H9 (cell line): ENCODE data around the gene FBRSL1. TPM values are rescaled to one million over a fixed set of nuclear protein-coding genes. Genes with fewer than 3 reads are reported as not detected.

Source experiments
- DNase-seq: peaks from one replicate; pipeline ENCODE4 v3.0.0-alpha.2; 2017
- H2AFZ ChIP-seq: one replicate; pipeline ENCODE4 v1.6.1; 2013; ENCODE audit warnings: mild to moderate bottlenecking, low read length, control low read depth, moderate library complexity
- H2AK5ac ChIP-seq: 2 replicates; pipeline ENCODE4 v1.6.1; 2013; ENCODE audit warnings: low read length, control low read depth, mixed read lengths; ENCODE audit not compliant: insufficient read length
- H2BK120ac ChIP-seq: one replicate; pipeline ENCODE4 v1.6.1; 2013; ENCODE audit warnings: low read depth, mild to moderate bottlenecking, low read length, control low read depth, inconsistent platforms; ENCODE audit not compliant: poor library complexity, severe bottlenecking
- H2BK12ac ChIP-seq: 2 replicates; pipeline ENCODE4 v1.6.1; 2013; ENCODE audit warnings: low read length, control low read depth, mixed read lengths, low read depth; ENCODE audit not compliant: insufficient read length
- H2BK15ac ChIP-seq: 2 replicates; pipeline ENCODE4 v1.6.1; 2013; ENCODE audit warnings: low read depth, low read length, control low read depth
- H2BK20ac ChIP-seq: one replicate; pipeline ENCODE4 v1.6.1; 2013; ENCODE audit warnings: low read depth, mild to moderate bottlenecking, low read length, control low read depth, inconsistent platforms; ENCODE audit not compliant: poor library complexity, severe bottlenecking
- H2BK5ac ChIP-seq: 2 replicates; pipeline ENCODE4 v1.6.1; 2013; ENCODE audit warnings: low read length, control low read depth, mixed read lengths; ENCODE audit not compliant: insufficient read length
- H3K14ac ChIP-seq: 2 replicates; pipeline ENCODE4 v1.6.1; 2013; ENCODE audit warnings: low read length, control low read depth; ENCODE audit not compliant: insufficient read depth
- H3K18ac ChIP-seq: 2 replicates; pipeline ENCODE4 v1.6.1; 2013; ENCODE audit warnings: low read depth, mild to moderate bottlenecking, mixed read lengths, low read length, control low read depth; ENCODE audit not compliant: insufficient read length
- H3K23ac ChIP-seq: 2 replicates; pipeline ENCODE4 v1.6.1; 2013; ENCODE audit warnings: low read length, control low read depth, mixed read lengths, low read depth; ENCODE audit not compliant: insufficient read length
- H3K23me2 ChIP-seq: 2 replicates; pipeline ENCODE4 v1.6.1; 2013; ENCODE audit warnings: low read depth, mild to moderate bottlenecking, mixed read lengths, low read length, control low read depth; ENCODE audit not compliant: insufficient read length, poor library complexity, severe bottlenecking
- H3K27ac ChIP-seq: 2 replicates; pipeline ENCODE4 v1.5.1; 2013; ENCODE audit warnings: low read length, control low read depth, mixed read lengths, low read depth; ENCODE audit not compliant: insufficient read length
- H3K27me3 ChIP-seq: 2 replicates; pipeline ENCODE4 v1.6.1; 2013; ENCODE audit warnings: low read length, control low read depth, inconsistent platforms; ENCODE audit not compliant: insufficient read depth
- H3K4ac ChIP-seq: 2 replicates; pipeline ENCODE4 v1.6.1; 2013; ENCODE audit warnings: low read depth, mild to moderate bottlenecking, control low read depth, inconsistent platforms, low read length, moderate library complexity
- H3K4me1 ChIP-seq: 2 replicates; pipeline ENCODE4 v1.6.1; 2013; ENCODE audit warnings: low read length, control low read depth, inconsistent platforms; ENCODE audit not compliant: insufficient read depth
- H3K4me2 ChIP-seq: 2 replicates; pipeline ENCODE4 v1.6.1; 2013; ENCODE audit warnings: low read length, control low read depth, mixed read lengths; ENCODE audit not compliant: insufficient read length, insufficient read depth
- H3K56ac ChIP-seq: 2 replicates; pipeline ENCODE4 v1.6.1; 2013; ENCODE audit warnings: low read depth, mild to moderate bottlenecking, mixed read lengths, low read length, control low read depth; ENCODE audit not compliant: insufficient read length
- H3K79me1 ChIP-seq: 2 replicates; pipeline ENCODE4 v1.6.1; 2013; ENCODE audit warnings: low read depth, mild to moderate bottlenecking, moderate library complexity, low read length, control low read depth, inconsistent platforms; ENCODE audit not compliant: insufficient read depth, poor library complexity, severe bottlenecking
- H3K79me2 ChIP-seq: 2 replicates; pipeline ENCODE4 v1.6.1; 2013; ENCODE audit warnings: low read length, control low read depth, inconsistent platforms; ENCODE audit not compliant: insufficient read depth
- H3K9ac ChIP-seq: 2 replicates; pipeline ENCODE4 v1.6.1; 2013; ENCODE audit warnings: low read length, control low read depth, mixed read lengths; ENCODE audit not compliant: insufficient read length; ENCODE audit errors: extremely low read depth
- H3K9me3 ChIP-seq: one replicate; pipeline ENCODE4 v1.6.1; 2013; ENCODE audit warnings: low read depth, low read length, inconsistent platforms; ENCODE audit not compliant: control insufficient read depth
- H3T11ph ChIP-seq: one replicate; pipeline ENCODE4 v1.6.1; 2013; ENCODE audit warnings: mild to moderate bottlenecking, low read length, control low read depth, inconsistent platforms
- H4K20me1 ChIP-seq: one replicate; pipeline ENCODE4 v1.6.1; 2013; ENCODE audit not compliant: control insufficient read depth, insufficient read length, insufficient read depth
- H4K5ac ChIP-seq: 2 replicates; pipeline ENCODE4 v1.6.1; 2013; ENCODE audit warnings: low read depth, mild to moderate bottlenecking, mixed read lengths, low read length, control low read depth; ENCODE audit not compliant: insufficient read length
- H4K8ac ChIP-seq: replicated peaks from 2 replicates; pipeline ENCODE4 v1.6.1; 2013; ENCODE audit warnings: low read length, control low read depth, mixed read lengths, low read depth; ENCODE audit not compliant: insufficient read length
- H4K91ac ChIP-seq: 2 replicates; pipeline ENCODE4 v1.6.1; 2013; ENCODE audit warnings: low read depth, mild to moderate bottlenecking, moderate library complexity, mixed read lengths, low read length, control low read depth; ENCODE audit not compliant: insufficient read length
- H3K27ac Mint-ChIP-seq, 3 experiments: 2 replicates in 2 of 3; 3 replicates in 1 of 3; pipeline ENCODE4 v1.8.0; 2020 to 2021; ENCODE audit warnings: mixed read lengths in 3 of 3, mild to moderate bottlenecking in 1 of 3, moderate library complexity in 1 of 3
- H3K27me3 Mint-ChIP-seq: 2 replicates; pipeline ENCODE4 v1.8.0; 2021; ENCODE audit warnings: low read depth, mild to moderate bottlenecking, moderate library complexity, mixed read lengths
- H3K36me3 Mint-ChIP-seq, 3 experiments: 2 replicates in 2 of 3; 3 replicates in 1 of 3; pipeline ENCODE4 v1.8.0; 2020 to 2021; ENCODE audit warnings: low read depth in 3 of 3, mixed read lengths in 3 of 3; ENCODE audit not compliant: insufficient read depth in 1 of 3
- H3K4me1 Mint-ChIP-seq, 2 experiments: 2 replicates each; pipeline ENCODE4 v1.8.0; 2020; ENCODE audit warnings: mixed read lengths in 2 of 2
- H3K4me3 Mint-ChIP-seq, 2 experiments: 2 replicates in 1 of 2; 3 replicates in 1 of 2; pipeline ENCODE4 v1.8.0; 2020 to 2021; ENCODE audit warnings: mild to moderate bottlenecking in 2 of 2, mixed read lengths in 2 of 2, moderate library complexity in 1 of 2
- H3K9me3 Mint-ChIP-seq, 2 experiments: 2 replicates in 1 of 2; 3 replicates in 1 of 2; pipeline ENCODE4 v1.8.0; 2020; ENCODE audit warnings: mild to moderate bottlenecking in 2 of 2, mixed read lengths in 2 of 2, moderate library complexity in 1 of 2
- CTCF ChIP-seq: fragments of 200-600 bp; sonication (generic); conservative IDR thresholded peaks from 3 replicates; pipeline ENCODE4 v1.8.0; 2021; ENCODE audit warnings: antibody characterized with exemption, mild to moderate bottlenecking
- WGBS: extraction: QIAGEN DNeasy Blood & Tissue Kit; methylation state at CpG from one replicate; pipeline ENCODE4 v1.1.7; 2013; ENCODE audit warnings: missing lambda C conversion rate, low lambda C conversion rate, mixed read lengths; ENCODE audit not compliant: insufficient read length; ENCODE audit errors: extremely low coverage; 5-methylcytosine and 5-hydroxymethylcytosine counted together
- total RNA-seq: library from RNA; stranded (reverse); gene quantifications from 2 replicates; pipeline ENCODE4 v1.2.1, GENCODE V29; 2021

Gene FBRSL1
- total RNA-seq, 1 experiment from 2014 or later = 90.8 TPM

- WGBS = no CpG with 5 or more reads among the region's 43 CpGs
- Histone ChIP-seq H2AK5ac (no peak overlapping the region), H3T11ph (no peak overlapping the region), H3K4ac (no peak overlapping the region), H2BK120ac (no peak overlapping the region), H3K14ac (peak overlapping the region; percentile 5; the same call in 1 of the 2 replicates), H2BK15ac (no peak overlapping the region), H3K4me2 (no peak overlapping the region), H3K79me2 (no peaks in the 10 kb centered on the region), H3K23ac (no peak overlapping the region), H3K27me3 (no peaks in the 10 kb centered on the region; the same call in 1 of the 2 replicates), H4K5ac (no peak overlapping the region), H2BK5ac (no peak overlapping the region), H2BK12ac (no peak overlapping the region), H4K91ac (no peak overlapping the region), H3K9me3 (no peaks in the 10 kb centered on the region), H4K8ac (no peak overlapping the region), H3K4me1 (no peaks in the 10 kb centered on the region), H2BK20ac (no peak overlapping the region), H3K27ac (no peak overlapping the region), H3K23me2 (no peaks in the 10 kb centered on the region), H3K79me1 (no peaks in the 10 kb centered on the region), H3K9ac (no peak overlapping the region), H4K20me1 (no peaks in the 10 kb centered on the region), H2AFZ (no peak overlapping the region), H3K56ac (no peak overlapping the region), H3K18ac (no peak overlapping the region)
- no peak overlapping the region for H3K27ac Mint-ChIP-seq
- peaks cover 4 to 8% of the 10 kb centered on the region in 2 experiments for H3K4me1 Mint-ChIP-seq
- H3K36me3 Mint-ChIP-seq = peaks cover 0 to 5% (median 0%) of the 10 kb centered on the region in 3 experiments; a peak in 2 of 7 replicates
- H3K4me3 Mint-ChIP-seq = no peak overlapping the region
- DNase-seq = no peak
- H3K27me3 Mint-ChIP-seq = peaks cover 62% of the 10 kb centered on the region
- TF ChIP-seq CTCF = no peak
- H3K9me3 Mint-ChIP-seq = peaks cover 5 to 6% of the 10 kb centered on the region in 2 experiments; a peak in 3 of 5 replicates
Measured at GRCh38 chr12:132525011-132525832, 35.3 kb downstream of the FBRSL1 start.
